Esophagus muscularis mucosa (tissue), 4 donors: Measurements from ENCODE around the gene DIP2B.

Source experiments
- EP300 ChIP-seq: sonication (generic); formaldehyde crosslinking; IDR thresholded peaks from one replicate; pipeline ENCODE4 v1.6.1; 2017; ENCODE audit warnings: antibody characterized with exemption
- POLR2A ChIP-seq: fragments of 450-650 bp; IDR thresholded peaks from one replicate; pipeline ENCODE4 v1.6.1; 2017; ENCODE audit warnings: antibody characterized with exemption, moderate library complexity, mild to moderate bottlenecking, low read depth
- POLR2AphosphoS5 ChIP-seq, 2 donors: sonication (generic); formaldehyde crosslinking; IDR thresholded peaks; one replicate each; pipeline ENCODE4 v1.6.1; 2017; ENCODE audit warnings: antibody characterized with exemption in 2 of 2
- TF ChIP-seq, protein P1 (sequence below), 3 experiments: fragments of 200-600 bp in 2 of 3; fragments of 450-650 bp in 1 of 3; sonication (generic) in 2 of 3; IDR thresholded peaks; one replicate each; pipeline ENCODE4 v1.5.1; 2017 to 2019; ENCODE audit warnings: antibody characterized with exemption in 3 of 3, mild to moderate bottlenecking in 2 of 3, moderate library complexity in 1 of 3

DNA sequence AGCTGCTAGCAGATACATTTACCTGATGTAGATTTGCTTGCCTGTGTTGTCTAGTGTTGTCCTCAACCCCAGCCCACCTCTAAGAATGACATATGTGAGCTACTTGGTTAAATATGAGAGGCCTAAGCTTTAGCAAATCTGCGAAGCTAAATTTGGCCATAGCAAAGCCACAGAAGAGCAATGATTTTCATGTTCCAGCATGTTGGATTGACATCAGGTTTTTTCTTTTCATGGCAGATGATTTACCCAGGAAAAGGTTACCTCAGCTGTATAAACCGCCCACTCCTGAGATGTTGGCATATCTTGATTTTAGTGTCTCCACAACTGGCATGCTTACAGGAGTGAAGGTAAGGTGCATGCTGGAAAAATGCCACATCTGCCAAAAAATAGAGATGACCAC lies 222.7 kb downstream of the DIP2B start:
- no peak for TF ChIP-seq POLR2A
- no peak for TF ChIP-seq EP300
- TF ChIP-seq, protein P1, sequence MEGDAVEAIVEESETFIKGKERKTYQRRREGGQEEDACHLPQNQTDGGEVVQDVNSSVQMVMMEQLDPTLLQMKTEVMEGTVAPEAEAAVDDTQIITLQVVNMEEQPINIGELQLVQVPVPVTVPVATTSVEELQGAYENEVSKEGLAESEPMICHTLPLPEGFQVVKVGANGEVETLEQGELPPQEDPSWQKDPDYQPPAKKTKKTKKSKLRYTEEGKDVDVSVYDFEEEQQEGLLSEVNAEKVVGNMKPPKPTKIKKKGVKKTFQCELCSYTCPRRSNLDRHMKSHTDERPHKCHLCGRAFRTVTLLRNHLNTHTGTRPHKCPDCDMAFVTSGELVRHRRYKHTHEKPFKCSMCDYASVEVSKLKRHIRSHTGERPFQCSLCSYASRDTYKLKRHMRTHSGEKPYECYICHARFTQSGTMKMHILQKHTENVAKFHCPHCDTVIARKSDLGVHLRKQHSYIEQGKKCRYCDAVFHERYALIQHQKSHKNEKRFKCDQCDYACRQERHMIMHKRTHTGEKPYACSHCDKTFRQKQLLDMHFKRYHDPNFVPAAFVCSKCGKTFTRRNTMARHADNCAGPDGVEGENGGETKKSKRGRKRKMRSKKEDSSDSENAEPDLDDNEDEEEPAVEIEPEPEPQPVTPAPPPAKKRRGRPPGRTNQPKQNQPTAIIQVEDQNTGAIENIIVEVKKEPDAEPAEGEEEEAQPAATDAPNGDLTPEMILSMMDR (IDR thresholded peaks at IDR 0.05) = no peak
- TF ChIP-seq POLR2AphosphoS5 (IDR thresholded peaks at IDR 0.05) = no peak
